Esophagus muscularis mucosa (tissue), 3 donors: Measurements from ENCODE around the gene ANKIB1.

Source experiments
- POLR2A ChIP-seq: fragments of 450-650 bp; IDR thresholded peaks from one replicate; pipeline ENCODE4 v1.6.1; 2017; ENCODE audit warnings: antibody characterized with exemption, moderate library complexity, mild to moderate bottlenecking, low read depth
- TF ChIP-seq, protein P1 (sequence below), 3 experiments: fragments of 200-600 bp in 2 of 3; fragments of 450-650 bp in 1 of 3; sonication (generic) in 2 of 3; IDR thresholded peaks; one replicate each; pipeline ENCODE4 v1.5.1; 2017 to 2019; ENCODE audit warnings: antibody characterized with exemption in 3 of 3, mild to moderate bottlenecking in 2 of 3, moderate library complexity in 1 of 3

DNA sequence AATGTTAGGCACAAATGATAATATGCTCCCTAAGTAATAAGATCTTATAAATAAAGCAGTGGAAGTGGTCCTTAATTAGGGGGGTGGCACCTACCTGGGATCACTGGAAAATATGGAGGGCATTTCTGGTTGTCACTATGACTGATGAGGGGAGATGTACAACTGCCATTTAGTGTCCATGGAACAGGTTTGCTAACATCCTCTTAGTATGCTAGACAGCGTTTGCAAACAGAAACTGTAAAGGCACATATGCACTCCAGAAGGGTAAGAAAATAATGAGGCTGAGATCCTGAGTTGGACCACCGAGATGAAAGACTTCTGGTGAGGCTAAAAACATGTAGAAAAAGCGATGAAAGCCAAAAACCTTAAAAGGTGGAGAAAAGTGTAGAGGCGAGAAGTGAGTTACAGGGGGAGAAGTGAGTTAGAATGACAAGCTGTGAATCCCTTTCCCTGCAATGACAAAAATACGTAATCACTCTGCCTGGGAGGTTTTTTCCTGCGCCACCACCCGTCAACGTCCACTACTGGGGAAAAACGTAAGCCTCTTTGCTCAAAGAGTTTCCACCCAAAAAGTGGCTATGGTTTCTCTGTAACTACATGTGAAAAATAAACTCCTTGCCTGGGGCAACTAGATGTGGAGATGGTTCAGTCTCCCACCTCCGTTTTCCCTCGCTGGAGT is 827 bp upstream of the ANKIB1 start:
- TF ChIP-seq, protein P1, sequence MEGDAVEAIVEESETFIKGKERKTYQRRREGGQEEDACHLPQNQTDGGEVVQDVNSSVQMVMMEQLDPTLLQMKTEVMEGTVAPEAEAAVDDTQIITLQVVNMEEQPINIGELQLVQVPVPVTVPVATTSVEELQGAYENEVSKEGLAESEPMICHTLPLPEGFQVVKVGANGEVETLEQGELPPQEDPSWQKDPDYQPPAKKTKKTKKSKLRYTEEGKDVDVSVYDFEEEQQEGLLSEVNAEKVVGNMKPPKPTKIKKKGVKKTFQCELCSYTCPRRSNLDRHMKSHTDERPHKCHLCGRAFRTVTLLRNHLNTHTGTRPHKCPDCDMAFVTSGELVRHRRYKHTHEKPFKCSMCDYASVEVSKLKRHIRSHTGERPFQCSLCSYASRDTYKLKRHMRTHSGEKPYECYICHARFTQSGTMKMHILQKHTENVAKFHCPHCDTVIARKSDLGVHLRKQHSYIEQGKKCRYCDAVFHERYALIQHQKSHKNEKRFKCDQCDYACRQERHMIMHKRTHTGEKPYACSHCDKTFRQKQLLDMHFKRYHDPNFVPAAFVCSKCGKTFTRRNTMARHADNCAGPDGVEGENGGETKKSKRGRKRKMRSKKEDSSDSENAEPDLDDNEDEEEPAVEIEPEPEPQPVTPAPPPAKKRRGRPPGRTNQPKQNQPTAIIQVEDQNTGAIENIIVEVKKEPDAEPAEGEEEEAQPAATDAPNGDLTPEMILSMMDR (IDR thresholded peaks at IDR 0.05), result no peak
- no peak for TF ChIP-seq POLR2A
